Vagina (tissue), 2 donors: ENCODE results near the gene MAGEF1. TPM values are rescaled to one million over a fixed set of nuclear protein-coding genes. Genes with fewer than 3 reads are reported as not detected.

Source experiments
- DNase-seq, 2 donors: peaks; one replicate each; pipeline ENCODE4 v3.0.0-alpha.2; 2017; ENCODE audit errors: extremely low spot score in 2 of 2
- H3K27ac ChIP-seq: fragments of 200-600 bp; sonication (generic); one replicate; pipeline ENCODE4 v1.5.1; 2019
- H3K27me3 ChIP-seq: fragments of 200-600 bp; sonication (generic); one replicate; pipeline ENCODE4 v1.5.1; 2019
- H3K36me3 ChIP-seq, 2 donors: fragments of 200-600 bp; sonication (generic); one replicate each; pipeline ENCODE4 v1.5.1; 2017 to 2019
- H3K4me1 ChIP-seq: fragments of 200-600 bp; sonication (generic); one replicate; pipeline ENCODE4 v1.5.1; 2019
- H3K4me3 ChIP-seq, 2 donors: fragments of 200-600 bp; sonication (generic); 1 replicate in 1 of 2; 2 replicates in 1 of 2; pipeline ENCODE4 v1.5.1; 2016 to 2019
- H3K9me3 ChIP-seq: fragments of 200-600 bp; sonication (generic); one replicate; pipeline ENCODE4 v1.5.1; 2019
- POLR2A ChIP-seq, 2 donors: fragments of 450-650 bp; IDR thresholded peaks; one replicate each; pipeline ENCODE4 v1.6.1; 2017; ENCODE audit warnings: antibody characterized with exemption in 2 of 2, mild to moderate bottlenecking in 2 of 2, moderate library complexity in 2 of 2
- POLR2AphosphoS5 ChIP-seq, 2 donors: sonication (generic); formaldehyde crosslinking; IDR thresholded peaks; one replicate each; pipeline ENCODE4 v1.9.0; 2017; ENCODE audit warnings: antibody characterized with exemption in 2 of 2, mild to moderate bottlenecking in 2 of 2, low read depth in 1 of 2; ENCODE audit not compliant: insufficient read depth in 1 of 2
- intact Hi-C: fragments of 100-400 bp; cut with DNase I; formaldehyde crosslinking; loops from one replicate; pipeline ENCODE4 v1.15.1; 2023
- total RNA-seq: library from RNA; depleted of rRNA; stranded (reverse); fragments of >200 nt; gene quantifications from one replicate; pipeline ENCODE4 v1.2.3, GENCODE V29; 2016
- TF ChIP-seq, protein P1 (sequence below), 3 experiments: fragments of 450-650 bp in 2 of 3; fragments of 200-600 bp in 1 of 3; sonication (generic) in 1 of 3; IDR thresholded peaks; one replicate each; pipeline ENCODE4 v1.5.1; 2017 to 2019; ENCODE audit warnings: antibody characterized with exemption in 3 of 3, mild to moderate bottlenecking in 2 of 3, moderate library complexity in 2 of 3

MAGEF1 gene
- total RNA-seq, 1 donor from 2014 or later = 25.5 TPM

DNA sequence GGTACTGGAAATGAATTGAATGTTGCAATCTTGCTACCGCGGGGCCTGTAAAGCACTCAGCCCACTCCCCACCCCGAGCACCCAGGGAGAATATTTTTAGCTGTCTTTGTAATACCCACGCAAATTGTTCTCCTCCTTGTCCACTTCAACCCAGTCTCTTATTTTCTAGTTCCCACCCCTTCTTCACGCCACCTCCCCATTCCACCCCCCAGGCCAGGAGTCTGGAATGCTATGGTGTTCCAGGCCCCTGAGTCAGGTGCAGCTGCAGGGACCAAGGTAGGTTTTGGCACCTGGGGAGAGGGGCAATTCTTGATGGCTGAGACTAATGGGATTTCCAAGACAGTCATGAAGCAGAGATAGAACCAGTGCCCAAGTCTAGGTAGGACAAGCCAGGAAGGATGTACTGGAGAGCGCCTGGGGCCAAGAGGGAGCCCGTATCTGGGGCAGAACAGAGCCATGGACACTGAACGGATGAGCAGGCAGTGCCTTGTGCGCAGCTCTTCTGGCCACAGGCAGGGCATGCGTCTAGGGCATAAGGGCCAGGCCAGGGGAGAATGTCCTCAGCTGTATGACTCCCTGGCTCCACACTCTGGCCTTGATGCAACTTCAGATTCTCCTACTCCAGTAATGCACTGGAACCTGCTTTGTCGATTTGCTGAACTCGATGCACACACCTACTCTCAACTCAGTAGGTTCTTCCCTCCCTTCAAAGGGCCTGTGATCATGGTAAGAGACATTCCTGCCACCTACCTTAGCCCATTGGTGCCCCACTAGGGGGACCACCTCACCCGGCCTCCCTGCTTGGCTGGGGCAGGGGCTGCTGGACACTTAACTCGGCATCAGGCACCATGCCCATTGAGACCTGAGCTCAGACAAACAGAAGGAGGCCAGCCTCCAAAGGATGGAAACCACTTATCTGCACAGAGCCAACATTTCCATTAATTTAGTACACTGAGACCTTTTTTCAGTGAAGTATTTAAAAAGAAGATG, 34.6 kb upstream of the MAGEF1 start:
- Histone ChIP-seq H3K27ac (no peak overlapping the region), H3K9me3 (no peaks in the 10 kb centered on the region), H3K27me3 (no peaks in the 10 kb centered on the region), H3K4me3 (no peak overlapping the region), H3K4me1 (peaks cover 33% of the 10 kb centered on the region), H3K36me3 (no peaks in the 10 kb centered on the region)
- no peak for DNase-seq
- intact Hi-C loops = no loop called here
- no peak for TF ChIP-seq POLR2A (IDR thresholded peaks at IDR 0.05)
- no peak for TF ChIP-seq POLR2AphosphoS5 (IDR thresholded peaks at IDR 0.05; ENCODE audit: insufficient read depth in 1 of 2, low read depth in 1 of 2)
- TF ChIP-seq, protein P1, sequence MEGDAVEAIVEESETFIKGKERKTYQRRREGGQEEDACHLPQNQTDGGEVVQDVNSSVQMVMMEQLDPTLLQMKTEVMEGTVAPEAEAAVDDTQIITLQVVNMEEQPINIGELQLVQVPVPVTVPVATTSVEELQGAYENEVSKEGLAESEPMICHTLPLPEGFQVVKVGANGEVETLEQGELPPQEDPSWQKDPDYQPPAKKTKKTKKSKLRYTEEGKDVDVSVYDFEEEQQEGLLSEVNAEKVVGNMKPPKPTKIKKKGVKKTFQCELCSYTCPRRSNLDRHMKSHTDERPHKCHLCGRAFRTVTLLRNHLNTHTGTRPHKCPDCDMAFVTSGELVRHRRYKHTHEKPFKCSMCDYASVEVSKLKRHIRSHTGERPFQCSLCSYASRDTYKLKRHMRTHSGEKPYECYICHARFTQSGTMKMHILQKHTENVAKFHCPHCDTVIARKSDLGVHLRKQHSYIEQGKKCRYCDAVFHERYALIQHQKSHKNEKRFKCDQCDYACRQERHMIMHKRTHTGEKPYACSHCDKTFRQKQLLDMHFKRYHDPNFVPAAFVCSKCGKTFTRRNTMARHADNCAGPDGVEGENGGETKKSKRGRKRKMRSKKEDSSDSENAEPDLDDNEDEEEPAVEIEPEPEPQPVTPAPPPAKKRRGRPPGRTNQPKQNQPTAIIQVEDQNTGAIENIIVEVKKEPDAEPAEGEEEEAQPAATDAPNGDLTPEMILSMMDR (IDR thresholded peaks at IDR 0.05) = no peak

DNA sequence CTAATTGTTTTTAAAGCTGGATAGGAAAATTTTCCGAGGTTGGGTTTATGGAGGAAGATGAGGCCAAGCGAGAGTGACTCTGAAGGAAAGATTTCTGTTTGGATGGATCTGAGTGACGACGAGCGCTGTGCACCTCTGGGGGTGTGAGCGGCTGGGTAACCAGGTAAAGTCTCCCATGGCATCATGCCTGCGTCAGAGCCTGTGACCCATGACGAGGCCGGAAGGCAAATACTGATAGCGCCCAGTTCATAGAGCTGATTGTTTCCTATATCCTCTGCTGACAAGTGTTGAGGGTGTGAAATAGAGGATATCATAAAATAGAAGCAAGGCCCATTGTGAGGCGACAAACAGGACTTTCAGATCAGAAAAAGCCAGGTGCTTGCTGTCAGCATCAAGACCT, 33.7 kb upstream of the MAGEF1 start:
- peaks cover 41% of the 10 kb centered on the region for H3K4me1 ChIP-seq
- H3K9me3 ChIP-seq = no peaks in the 10 kb centered on the region
- TF ChIP-seq POLR2A (IDR thresholded peaks at IDR 0.05) = no peak
- TF ChIP-seq, protein P1 (IDR thresholded peaks at IDR 0.05) = no peak
- no peak for TF ChIP-seq POLR2AphosphoS5 (IDR thresholded peaks at IDR 0.05; ENCODE audit: insufficient read depth in 1 of 2, low read depth in 1 of 2)
- no peak overlapping the region for H3K27ac ChIP-seq
- H3K27me3 ChIP-seq = no peaks in the 10 kb centered on the region
- H3K4me3 ChIP-seq = no peak overlapping the region
- no peak for DNase-seq
- intact Hi-C loops = no loop called here
- H3K36me3 ChIP-seq = no peaks in the 10 kb centered on the region

DNA sequence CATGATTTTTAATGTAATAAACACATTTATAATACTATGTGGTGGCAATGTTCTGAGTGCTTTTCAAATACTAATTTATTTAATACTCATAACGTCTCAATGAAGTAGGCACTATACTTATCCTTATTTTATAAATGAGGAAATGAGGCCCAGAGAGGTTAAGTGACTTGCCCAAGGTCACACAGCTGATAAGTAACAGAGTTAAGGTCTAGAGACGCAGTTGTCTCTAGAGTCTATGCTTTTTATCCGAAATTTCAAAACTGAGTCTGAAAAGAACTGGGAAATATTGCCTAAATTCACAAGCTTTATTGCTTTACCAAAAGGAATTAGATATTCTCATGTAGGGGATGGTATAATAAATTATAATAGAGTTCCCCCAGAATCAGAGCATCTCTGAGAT, 31.4 kb upstream of the MAGEF1 start:
- Histone ChIP-seq H3K9me3 (no peaks in the 10 kb centered on the region), H3K4me1 (peaks cover 38% of the 10 kb centered on the region), H3K36me3 (no peaks in the 10 kb centered on the region), H3K4me3 (no peak overlapping the region), H3K27me3 (no peaks in the 10 kb centered on the region), H3K27ac (peak overlapping the region; percentile 67)
- TF ChIP-seq POLR2A (IDR thresholded peaks at IDR 0.05) (no peak), POLR2AphosphoS5 (IDR thresholded peaks at IDR 0.05; ENCODE audit: insufficient read depth in 1 of 2, low read depth in 1 of 2) (no peak)
- TF ChIP-seq, protein P1 (IDR thresholded peaks at IDR 0.05) = no peak
- DNase-seq = no peak
- intact Hi-C loops = no loop called here

DNA sequence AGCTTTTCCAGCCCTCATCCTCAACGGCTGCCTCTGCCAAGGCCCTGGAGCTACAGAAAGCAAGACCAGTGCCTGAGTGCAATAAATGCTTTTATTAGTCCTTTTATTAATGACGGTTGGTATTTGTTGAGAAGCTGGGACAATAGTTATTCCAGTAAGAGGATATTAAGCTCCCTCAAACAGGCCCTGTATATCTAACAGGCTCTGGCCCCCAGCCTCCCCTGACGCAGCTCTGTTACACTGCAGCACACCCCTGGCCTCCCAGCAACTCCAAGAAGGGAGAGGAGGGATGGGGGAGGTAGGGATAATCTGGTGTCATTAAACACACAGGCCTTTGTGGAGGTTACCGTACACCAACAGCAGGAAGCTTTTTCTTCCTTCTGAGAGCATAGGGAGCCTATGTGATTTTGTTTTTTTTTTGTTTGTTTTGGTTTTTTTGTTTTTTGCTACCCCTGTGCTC, 30.8 kb upstream of the MAGEF1 start:
- TF ChIP-seq POLR2A (IDR thresholded peaks at IDR 0.05) (no peak), POLR2AphosphoS5 (IDR thresholded peaks at IDR 0.05; ENCODE audit: insufficient read depth in 1 of 2, low read depth in 1 of 2) (peak in 1 of 2 donors; percentile 38)
- DNase-seq = peak in 1 of 2 donors; percentile 80
- H3K4me1 ChIP-seq = peaks cover 35% of the 10 kb centered on the region
- no peaks in the 10 kb centered on the region for H3K27me3 ChIP-seq
- no peaks in the 10 kb centered on the region for H3K36me3 ChIP-seq
- intact Hi-C loops = no loop called here
- H3K9me3 ChIP-seq = no peaks in the 10 kb centered on the region
- peak overlapping the region; percentile 67 for H3K27ac ChIP-seq
- no peak overlapping the region for H3K4me3 ChIP-seq

DNA sequence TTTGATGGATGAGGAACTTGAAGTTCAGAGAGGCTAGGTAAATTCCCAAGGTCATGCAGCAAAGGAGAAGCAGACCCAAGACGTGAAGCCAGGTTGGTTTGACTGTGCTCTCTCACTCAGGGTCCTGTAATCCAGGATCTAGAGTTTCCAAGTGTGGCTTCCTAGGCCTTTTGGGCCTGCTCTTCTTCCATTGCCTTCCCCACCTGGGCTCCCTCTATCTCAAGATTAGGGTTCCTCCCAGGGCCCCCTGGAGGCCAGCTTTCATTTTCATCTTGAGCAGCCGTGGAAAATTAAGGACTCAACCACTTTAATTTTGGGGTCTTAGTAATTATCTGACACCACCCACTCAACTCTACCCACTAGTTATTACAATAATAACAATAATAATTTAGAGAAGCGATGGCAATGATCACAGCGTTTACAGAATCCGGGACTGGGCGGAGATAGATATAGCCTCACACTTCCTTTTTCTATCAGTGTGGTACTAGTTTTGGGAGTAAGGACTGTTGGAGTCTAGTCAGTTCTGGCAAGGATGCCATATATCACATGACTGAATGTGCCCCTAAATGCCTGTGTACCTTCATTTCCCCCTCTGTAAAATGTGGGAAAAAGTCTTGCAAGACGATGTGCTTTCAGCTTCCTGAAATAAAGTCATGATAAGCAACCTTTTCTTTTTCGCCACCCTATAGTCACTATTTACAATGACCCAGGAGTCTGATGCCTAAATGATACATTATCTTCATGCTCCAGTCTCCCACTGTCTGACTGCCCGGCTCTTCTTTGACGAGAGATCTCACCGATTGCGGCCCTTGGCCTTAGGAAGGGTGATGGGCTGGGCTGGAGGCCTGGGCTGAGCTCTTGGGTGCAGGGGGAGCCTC, 30.2 kb upstream of the MAGEF1 start:
- H3K4me1 ChIP-seq = peaks cover 37% of the 10 kb centered on the region
- no peak overlapping the region for H3K4me3 ChIP-seq
- intact Hi-C loops = no loop called here
- H3K9me3 ChIP-seq = no peaks in the 10 kb centered on the region
- peak in 1 of 2 donors; percentile 56 for DNase-seq
- H3K36me3 ChIP-seq = no peaks in the 10 kb centered on the region
- no peak for TF ChIP-seq POLR2A (IDR thresholded peaks at IDR 0.05)
- TF ChIP-seq POLR2AphosphoS5 (IDR thresholded peaks at IDR 0.05; ENCODE audit: insufficient read depth in 1 of 2, low read depth in 1 of 2) = no peak
- TF ChIP-seq, protein P1 (IDR thresholded peaks at IDR 0.05) = no peak
- H3K27me3 ChIP-seq = no peaks in the 10 kb centered on the region
- H3K27ac ChIP-seq = peak overlapping the region; percentile 67
